HK-2 (cell line): Measurements from ENCODE around the gene PGGHG.
"Not testable (repeated sequence)": the region's sequence is repeated elsewhere in the genome, so short reads cannot be mapped to it uniquely, and the experiment has no call there.

Experiments
- DNase-seq: peaks from one replicate; pipeline ENCODE4 v3.0.0-alpha.2; 2018; ENCODE audit not compliant: unreplicated experiment

The PGGHG gene

GRCh38 chr11:313787-314553 lies 25.0 kb downstream of the PGGHG start, which contains the start of gene IFITM1:
Gene IFITM1 (plus strand): TSS chr11:314040. CDS start chr11:314171, 131 bp downstream.
- DNase-seq = no peak

DNA sequence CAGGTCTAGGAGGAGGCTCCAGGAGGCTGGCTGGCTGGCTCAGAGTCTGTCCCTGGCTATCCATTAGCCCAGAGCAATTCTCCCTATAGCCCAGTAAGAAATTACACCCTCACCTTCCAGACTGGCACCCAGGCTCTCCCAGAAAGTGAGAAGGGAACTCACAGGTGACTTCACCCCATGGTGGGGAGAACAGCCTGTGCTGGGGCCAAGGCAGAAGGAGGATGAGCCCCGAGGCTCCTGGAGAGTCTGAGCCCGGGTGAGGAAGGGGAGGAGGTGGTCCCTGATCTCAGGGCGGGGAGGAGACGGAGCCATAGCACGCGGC lies 25.6 kb downstream of the PGGHG start:
- DNase-seq = not testable (repeated sequence)

DNA sequence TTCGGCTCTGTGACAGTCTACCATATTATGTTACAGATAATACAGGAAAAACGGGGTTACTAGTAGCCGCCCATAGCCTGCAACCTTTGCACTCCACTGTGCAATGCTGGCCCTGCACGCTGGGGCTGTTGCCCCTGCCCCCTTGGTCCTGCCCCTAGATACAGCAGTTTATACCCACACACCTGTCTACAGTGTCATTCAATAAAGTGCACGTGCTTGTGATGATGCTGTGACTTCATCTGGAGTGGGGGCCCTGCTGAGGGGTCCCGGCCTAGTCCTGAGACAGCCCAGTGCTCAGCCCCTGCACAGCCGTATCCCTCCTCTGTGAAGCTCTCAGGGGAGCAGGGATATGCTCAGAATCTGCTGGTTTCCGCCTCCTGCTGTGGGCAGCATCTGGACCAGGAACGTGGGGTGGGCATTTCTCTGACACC lies 26.1 kb downstream of the PGGHG start:
- DNase-seq = no peak

DNA sequence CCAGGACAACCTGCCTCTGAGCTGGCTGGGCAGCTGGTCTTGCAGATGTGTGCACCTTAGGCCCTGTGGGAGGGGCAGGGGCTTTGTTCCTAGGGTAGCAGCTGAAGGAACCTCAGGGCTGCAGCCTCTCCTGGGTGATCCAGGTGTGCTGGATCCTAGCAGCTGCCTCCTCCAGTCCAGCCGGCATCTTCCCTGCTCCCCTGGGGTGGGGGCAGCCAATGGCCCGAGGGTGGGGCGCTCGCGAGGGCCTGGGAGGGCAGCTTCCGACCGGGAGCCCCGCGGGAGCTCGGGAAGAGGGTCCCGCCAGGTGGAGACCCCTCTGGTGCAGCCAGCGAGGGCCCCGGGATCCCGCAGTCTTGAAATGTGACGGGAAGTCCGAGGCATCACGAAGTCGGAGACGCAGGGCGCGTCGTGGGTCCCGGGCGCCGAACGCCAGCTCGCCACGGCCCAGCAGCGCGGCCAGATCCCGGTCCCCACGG lies 26.6 kb downstream of the PGGHG start:
- no peak for DNase-seq

DNA sequence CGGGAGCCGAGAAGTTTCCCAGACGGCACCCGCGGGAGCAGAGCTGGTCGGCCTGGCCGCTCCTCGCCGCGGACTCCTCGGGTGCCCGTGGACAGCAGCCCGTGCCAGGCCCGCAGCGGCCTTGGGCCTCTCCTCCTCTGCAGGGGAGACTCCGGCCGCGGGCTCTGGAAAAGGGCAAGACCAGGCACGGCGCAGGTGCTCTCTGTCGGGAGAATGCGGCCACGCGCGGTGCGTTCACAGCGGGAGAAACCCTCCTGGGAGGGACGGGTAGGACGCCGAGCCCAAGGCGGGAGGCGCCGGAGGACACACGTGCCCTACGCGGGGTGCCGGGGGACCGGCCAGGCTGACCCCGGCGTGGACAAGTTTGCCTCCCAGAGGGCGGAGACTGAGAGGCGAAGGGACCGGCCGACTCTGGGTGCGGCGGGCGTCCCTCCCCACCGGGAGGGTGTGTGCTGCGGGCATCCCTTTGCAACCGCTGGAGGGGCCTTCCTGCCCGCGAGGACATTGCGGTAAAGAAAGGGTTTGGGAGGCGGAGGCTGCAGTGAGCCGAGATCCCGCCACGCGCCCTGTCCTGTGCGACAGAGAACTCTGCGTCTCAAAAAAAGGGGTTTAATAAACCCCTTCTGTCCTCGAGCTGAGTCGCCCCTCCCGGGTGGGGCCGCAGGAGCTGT lies 27.2 kb downstream of the PGGHG start:
- no peak for DNase-seq

GRCh38 chr11:316891-317301 lies 28.0 kb downstream of the PGGHG start:
- no peak for DNase-seq

DNA sequence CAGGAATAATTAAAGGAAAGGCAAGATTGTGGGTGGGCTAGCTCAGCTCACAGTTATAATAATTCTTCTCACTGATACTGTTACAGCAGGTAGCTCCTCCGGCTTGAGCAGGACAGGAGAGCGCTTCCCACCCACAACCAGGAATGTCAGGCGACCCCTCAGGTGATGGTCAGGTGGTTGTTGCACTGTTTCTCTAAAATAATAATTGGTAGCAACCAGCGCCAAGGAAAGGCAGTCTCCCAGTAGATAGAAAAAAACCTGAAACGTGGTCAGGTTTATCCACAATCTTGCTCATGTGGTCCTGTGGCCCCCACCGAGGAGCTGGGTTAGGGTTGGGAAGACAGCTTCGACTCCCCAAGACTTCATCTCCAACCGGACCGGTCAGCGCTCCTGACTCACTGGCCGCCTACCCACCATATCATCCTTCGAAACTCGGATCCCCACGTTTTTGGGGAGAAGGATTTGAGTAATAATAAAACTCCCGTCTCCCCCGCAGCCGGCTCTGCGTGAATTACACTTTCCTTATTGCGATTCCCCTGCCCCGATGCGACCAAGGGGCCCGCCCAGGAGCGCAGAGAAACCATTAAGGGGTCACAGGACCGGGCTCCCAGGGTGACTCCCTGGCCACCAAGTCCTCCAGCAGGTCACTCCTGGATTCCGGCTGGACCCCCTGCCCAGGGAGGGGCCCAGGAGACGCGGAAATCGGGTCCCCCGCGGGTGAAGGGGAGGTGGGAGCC lies 28.9 kb downstream of the PGGHG start:
- not testable (repeated sequence) for DNase-seq

- DNase-seq = not testable (repeated sequence)
Observed at GRCh38 chr11:318405-319120, 29.6 kb downstream of the PGGHG start.

DNA sequence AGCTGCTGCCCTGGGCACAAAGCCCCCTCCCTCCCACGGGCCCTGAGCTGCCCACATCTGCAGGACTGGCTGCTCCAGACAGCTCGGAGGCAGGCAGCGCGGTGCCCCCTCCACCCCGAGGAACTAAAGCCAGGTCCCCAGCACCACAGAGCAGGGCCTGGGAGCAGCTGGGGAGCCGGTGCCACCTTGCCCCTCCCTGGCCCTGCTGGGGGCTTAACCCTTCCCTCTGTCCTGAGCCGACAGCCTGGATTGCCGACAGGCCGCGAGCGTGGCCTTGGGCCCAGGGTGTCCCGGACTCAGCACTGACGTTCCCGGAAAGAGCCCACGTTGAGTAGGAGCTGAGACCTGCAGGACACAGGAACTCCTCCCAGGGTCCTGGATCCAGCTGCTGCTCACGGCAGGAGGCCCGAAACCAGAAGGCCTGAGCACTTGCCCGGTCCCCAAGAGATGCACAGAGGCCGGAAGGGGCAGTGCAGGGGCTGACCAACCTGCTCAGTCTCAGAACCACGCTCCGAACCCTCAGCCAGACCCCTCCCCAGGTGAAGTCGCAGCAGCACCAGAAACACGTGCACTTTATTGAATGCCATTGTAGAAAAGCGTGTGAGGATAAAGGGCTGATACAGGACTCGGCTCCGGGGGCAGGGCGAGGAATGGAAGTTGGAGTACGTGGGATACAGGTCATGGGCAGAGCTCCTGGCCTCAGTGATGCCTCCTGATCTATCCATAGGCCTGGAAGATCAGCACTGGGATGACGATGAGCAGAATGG lies 30.4 kb downstream of the PGGHG start:
- not testable (repeated sequence) for DNase-seq

DNA sequence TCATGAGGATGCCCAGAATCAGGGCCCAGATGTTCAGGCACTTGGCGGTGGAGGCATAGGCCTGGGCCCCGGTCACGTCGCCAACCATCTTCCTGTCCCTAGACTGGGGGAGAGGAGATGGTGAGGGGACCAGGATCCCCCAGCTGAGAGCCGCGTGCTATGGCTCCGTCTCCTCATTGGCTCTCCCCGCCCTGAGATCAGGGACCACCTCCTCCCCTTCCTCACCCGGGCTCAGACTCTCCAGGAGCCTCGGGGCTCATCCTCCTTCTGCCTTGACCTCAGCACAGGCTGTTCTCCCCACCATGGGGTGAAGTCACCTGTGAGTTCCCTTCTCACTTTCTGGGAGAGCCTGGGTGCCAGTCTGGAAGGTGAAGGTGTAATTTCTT lies 31.0 kb downstream of the PGGHG start:
- DNase-seq = not testable (repeated sequence)

GRCh38 chr11:324156-324555 lies 35.2 kb downstream of the PGGHG start:
- DNase-seq = no peak

DNA sequence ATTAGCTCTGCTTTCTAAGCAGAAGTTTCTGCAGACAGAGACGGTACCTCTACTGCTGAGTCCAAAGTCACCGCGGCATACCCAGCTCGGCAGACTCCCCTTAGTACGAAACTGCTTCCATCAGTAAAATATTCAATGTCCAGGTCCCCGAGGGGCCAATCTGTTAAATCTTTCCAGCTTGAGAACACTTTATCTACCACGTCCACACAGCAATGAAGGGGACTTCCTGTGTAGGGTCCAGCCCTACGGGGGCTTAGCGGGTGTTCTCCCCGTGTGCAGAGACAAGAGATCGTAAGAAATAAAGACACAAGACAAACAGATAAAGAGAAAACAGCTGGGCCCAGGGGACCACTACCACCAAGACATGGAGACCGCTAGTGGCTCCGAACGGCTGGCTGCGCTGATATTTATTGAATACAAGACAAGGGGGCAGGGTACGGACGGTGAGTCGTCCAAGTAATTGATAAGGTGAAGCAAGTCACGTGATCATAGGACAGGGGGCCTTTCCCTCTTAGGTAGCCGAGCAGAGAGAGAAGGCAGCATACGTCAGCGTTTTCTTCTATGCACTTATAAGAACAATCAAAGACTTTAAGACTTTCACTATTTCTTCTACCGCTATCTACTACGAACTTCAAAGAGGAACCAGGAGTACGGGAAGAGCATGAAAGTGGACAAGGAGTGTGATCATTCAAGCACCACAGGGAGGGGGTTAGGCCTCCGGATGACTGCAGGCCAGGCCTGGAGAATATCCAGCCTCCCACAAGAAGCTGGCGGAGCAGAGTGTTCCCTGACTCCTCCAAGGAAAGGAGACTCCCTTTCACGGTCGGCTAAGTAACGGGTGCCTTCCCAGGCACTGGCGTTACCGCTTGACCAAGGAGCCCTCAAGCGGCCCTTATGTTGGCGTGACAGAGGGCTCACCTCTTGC lies 35.9 kb downstream of the PGGHG start:
- DNase-seq = not testable (repeated sequence)

GRCh38 chr11:325796-326591 lies 37.1 kb downstream of the PGGHG start:
- no peak for DNase-seq

GRCh38 chr11:326592-326841 lies 37.6 kb downstream of the PGGHG start:
- DNase-seq = no peak

DNA sequence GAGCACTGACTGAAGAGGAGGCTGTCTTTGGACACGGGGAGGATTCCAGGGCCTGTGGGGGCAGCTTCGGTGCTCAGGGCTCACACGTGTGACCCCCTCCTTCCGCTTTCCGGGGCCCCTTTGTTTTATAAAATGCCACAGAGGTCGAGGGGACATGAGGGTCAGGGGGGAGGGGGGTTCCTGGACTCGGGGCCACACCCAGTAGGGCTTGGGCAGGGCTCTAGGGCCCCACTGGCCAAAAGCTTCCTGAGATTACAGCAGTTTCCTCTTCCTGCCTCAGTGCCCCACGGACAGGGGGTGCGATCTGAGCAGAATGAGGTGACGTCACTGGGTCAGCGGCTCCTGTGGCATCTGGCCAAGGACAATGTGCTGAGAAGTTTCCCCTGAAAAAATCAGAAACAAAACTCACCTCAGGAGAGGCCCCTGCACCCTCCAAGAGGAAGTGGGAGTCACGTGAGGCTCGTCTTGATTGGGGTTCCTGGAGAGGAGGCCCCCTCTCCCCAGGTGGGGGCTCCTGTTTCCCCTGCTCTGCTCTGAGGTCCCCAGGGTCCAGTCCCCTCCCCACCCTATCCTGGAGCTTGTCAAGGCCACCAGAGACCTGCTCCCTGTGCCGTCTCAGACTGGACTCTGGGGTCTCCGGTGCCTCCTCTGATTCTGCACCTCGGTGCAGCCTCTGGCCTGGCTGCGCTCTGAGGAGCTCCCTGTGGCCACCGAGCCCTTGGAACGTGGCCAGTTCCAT lies 38.1 kb downstream of the PGGHG start:
- no peak for DNase-seq

DNA sequence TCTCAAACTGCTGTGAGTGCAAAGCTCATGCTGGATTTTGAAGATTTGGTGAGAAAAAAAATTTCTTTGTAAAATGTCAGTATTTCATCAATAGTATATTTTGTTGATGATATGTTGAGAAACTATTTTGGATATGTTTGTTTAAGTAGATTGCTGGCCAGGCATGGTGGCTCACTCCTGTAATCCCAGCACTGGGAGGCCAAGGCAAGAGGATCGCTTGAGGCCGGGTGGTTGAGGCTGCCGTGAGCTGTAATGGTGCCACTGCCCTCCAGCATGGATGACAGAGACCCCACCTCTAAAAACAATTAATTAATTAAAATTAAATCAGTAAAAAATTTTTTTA lies 38.6 kb downstream of the PGGHG start:
- no peak for DNase-seq

DNA sequence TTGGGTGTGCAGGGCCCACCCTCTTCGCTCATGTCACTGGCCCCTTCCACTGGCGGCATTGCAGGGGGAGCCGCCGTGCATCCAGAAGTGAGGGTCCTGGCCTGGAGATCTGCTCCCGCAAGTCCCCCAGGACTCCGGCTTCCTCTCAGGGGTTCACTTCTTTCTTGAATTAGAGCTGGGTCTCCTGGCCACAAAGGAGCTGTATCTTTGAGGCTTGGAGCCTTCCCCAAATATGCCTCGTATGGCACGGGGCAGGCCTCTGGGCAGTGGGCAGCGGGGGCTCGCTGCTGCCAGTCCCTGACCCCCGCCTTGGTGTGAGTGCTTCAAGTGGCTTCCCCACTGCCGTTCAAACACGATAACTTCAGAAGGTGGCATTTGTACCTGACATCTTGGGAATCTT lies 39.1 kb downstream of the PGGHG start:
- no peak for DNase-seq

DNA sequence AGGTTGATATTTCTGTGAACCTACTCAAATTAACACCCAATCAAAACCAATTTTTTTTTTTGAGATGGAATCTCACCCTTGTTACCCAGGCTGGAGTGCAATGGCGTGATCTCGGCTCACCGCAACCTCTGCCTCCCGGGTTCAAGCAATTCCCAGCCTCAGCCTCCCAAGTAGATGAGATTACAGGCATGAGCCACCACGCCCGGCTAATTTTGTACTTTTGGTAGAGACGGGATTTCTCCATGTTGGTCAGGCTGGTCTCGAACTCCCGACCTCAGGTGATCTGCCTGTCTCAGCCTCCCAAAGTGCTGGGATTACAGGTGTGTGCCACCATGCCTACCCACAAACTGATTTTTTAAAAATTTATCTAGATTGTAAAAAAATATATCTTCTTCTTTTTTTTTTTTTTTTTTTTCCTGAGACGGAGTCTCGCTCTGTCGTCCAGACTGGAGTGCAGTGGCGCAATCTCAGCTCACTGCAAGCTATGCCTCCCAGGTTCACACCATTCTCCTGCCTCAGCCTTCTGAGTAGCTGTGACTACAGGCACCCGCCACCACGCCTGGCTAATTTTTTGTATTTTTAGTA lies 39.7 kb downstream of the PGGHG start:
- DNase-seq = not testable (repeated sequence)

GRCh38 chr11:329886-330253 lies 40.9 kb downstream of the PGGHG start:
- DNase-seq = no peak
